ENCODE results near the gene CFAP77.

The CFAP77 gene

DNA sequence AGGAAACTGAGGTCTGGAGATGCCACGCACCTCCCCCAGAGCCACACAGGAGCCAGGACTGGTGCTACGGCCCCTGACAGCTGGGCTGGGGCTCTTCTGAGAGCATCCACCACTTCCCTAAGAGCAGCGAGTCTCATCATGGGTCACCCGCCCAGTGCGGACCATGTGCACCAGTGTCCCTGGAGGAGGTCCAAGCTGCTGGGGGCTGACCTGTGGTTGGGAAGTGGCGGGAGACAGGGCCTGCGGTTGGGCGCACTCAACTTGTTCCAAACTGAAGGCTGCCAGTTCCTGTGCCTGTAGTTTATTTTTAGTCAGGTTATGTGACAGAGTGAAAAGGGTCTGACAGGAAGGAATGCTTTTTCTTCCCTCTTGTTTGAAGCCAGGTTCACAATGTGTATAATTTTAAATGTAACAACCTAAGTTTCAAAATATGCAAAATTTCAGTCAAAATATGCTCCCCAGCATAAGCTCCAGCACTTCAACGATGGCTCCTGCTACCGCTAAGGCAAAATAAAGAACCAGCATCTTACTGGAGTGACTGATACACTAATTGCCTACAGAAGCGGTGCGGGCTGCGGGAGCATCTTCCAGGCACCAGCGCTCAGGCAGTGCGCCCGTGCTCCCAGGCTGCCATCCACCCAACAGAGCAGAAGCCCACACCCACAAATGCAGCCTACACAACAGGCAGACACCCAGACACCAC lies 187.2 kb downstream of the CFAP77 start:
- TF ChIP-seq, protein P1, sequence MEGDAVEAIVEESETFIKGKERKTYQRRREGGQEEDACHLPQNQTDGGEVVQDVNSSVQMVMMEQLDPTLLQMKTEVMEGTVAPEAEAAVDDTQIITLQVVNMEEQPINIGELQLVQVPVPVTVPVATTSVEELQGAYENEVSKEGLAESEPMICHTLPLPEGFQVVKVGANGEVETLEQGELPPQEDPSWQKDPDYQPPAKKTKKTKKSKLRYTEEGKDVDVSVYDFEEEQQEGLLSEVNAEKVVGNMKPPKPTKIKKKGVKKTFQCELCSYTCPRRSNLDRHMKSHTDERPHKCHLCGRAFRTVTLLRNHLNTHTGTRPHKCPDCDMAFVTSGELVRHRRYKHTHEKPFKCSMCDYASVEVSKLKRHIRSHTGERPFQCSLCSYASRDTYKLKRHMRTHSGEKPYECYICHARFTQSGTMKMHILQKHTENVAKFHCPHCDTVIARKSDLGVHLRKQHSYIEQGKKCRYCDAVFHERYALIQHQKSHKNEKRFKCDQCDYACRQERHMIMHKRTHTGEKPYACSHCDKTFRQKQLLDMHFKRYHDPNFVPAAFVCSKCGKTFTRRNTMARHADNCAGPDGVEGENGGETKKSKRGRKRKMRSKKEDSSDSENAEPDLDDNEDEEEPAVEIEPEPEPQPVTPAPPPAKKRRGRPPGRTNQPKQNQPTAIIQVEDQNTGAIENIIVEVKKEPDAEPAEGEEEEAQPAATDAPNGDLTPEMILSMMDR (conservative IDR thresholded peaks at IDR 0.05; ENCODE audit: low read depth): no peak
- H3K27ac ChIP-seq: no peak overlapping the region
- ChIA-PET POLR2A (ENCODE audit: low non-redundant PET) (no interaction called here), CTCF (interaction anchor here (0.7 kb wide), 2 partner anchors 45 to 103 kb away, joined by 3 to 4 read pairs; no protein-coding TSS in a partner anchor)
- no peak for DNase-seq (ENCODE audit: low spot score)

DNA sequence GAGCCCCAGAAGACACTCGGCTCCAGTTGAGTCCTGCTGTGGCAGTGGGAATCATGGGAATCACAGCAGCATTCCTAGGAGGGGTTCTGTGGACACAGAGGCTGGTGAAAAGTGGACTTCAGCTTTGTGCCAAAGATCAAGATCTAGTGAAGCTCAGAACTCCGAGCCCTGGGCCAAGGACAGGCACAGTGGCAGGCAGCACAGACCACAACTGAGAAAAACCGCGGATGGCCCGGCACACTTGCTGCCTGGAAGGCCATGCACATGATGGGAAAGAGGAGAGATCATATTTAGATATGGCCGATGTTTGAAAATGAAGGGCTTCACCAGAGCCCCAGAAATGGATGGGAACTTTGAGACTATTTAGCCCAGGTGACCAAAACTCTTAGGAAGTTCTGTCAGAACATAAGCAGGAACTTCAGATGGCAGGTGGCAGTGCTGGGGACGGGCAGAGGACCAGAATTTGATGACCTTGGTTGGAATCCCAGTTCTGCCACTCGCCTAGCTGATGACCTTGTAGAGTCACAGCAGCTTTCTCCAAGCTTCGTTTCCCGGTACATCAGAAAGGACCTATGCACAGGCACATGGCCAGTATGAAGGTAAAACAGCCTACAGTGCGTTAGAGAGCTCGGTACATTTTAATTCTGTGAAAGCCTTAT lies 190.4 kb downstream of the CFAP77 start:
- DNase-seq (ENCODE audit: low spot score): no peak
- ChIA-PET CTCF (interaction anchor here (0.5 to 1.1 kb wide), 3 partner anchors 8 to 998 kb away, joined by 3 read pairs; no protein-coding TSS in a partner anchor), POLR2A (ENCODE audit: low non-redundant PET) (no interaction called here)
- H3K27ac ChIP-seq: no peak overlapping the region
- TF ChIP-seq, protein P1 (conservative IDR thresholded peaks at IDR 0.05; ENCODE audit: low read depth): no peak

DNA sequence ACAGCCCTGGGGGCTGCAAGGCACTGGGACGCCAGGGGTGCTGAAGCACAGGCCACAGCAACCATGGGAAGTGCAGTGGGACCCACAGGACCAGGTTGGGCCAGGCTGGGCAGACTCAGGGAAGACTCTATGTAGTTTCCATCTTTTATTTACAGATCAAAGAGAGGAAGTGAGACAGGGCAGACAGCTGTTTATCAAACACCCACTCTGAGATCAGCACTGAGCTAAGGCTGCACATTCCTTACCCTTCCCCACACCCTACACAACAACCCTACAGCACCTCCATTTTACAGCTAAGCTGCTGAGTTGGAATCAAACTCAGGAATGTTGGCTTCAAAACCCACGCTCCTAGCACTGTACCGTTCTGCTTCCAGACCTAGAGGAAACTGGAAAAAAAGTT lies 192.2 kb downstream of the CFAP77 start:
- ChIA-PET POLR2A (ENCODE audit: low non-redundant PET) (no interaction called here), CTCF (no interaction called here)
- no peak for DNase-seq (ENCODE audit: low spot score)
- TF ChIP-seq, protein P1 (conservative IDR thresholded peaks at IDR 0.05; ENCODE audit: low read depth): no peak
- H3K27ac ChIP-seq: no peak overlapping the region

DNA sequence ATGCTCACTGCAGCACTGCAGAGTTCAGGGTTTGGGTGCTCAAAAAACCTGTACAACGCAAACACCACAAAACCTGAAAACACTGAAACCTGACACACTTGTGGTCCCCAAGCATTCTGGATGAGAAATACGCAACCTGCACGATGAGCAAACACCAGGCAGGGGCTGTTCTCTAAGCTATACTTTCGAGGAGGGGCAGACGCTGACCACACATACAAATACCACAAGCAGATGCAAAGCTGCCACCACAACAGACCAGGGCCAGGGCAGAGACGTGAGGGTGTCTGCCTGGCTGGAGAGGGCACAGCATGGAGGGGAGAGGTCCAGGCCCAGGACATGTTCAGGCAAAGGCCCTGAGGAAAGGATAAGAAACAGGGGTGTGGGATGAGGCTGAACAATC lies 195.4 kb downstream of the CFAP77 start:
- peak overlapping the region; percentile 23 for H3K27ac ChIP-seq
- POLR2A ChIA-PET (ENCODE audit: low non-redundant PET): no interaction called here
- no peak for DNase-seq (ENCODE audit: low spot score)
- CTCF ChIA-PET: interaction anchor here (0.5 to 0.6 kb wide), 2 partner anchors 16 to 62 kb away, joined by 3 to 5 read pairs; no protein-coding TSS in a partner anchor
- TF ChIP-seq, protein P1 (conservative IDR thresholded peaks at IDR 0.05; ENCODE audit: low read depth): no peak

DNA sequence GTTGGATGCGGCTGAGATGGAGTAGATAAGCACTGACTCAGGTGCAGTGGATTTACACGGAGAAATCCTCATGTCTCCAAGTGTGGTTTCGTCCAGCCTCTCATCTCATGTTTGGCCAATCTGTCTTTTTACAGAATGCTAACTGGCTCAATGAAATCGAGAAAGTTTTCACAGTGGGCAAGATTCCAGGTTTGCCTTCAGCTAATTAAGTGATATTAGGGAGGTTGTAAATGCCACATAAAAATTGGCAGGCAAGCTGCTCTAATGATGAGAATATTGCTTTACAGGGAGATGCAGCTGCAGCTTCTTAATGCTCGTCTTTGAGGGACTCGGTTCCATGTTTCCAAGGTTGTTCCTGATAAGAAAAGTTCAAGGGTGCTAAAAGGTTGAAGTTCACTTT lies 196.1 kb downstream of the CFAP77 start:
- H3K27ac ChIP-seq: peak overlapping the region; percentile 23
- POLR2A ChIA-PET (ENCODE audit: low non-redundant PET): no interaction called here
- no peak for DNase-seq (ENCODE audit: low spot score)
- TF ChIP-seq, protein P1 (conservative IDR thresholded peaks at IDR 0.05; ENCODE audit: low read depth): no peak
- CTCF ChIA-PET: interaction anchor here (0.5 to 0.7 kb wide), 2 partner anchors 29 to 106 kb away, joined by 3 read pairs; no protein-coding TSS in a partner anchor

DNA sequence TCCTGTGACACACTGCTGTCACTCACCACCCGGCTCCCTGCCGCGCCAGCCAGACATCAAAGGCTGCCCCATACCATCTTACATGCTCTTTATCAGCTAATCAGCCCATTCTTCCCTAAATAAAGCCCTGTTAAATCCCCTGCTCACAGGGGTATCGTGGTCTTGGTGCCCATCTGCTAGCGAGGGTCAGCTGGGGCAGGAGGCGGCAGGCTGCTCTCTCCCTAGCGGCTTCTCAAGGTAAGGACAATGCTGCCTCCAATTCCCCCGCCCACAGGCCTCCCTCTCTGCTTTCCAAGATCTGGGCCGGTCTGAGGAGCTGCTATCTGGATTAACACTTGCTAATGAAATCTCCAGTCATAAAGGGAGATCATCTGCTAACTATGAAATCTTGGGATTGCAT lies 199.2 kb downstream of the CFAP77 start:
- ChIA-PET CTCF (interaction anchor here (0.6 kb wide), 2 partner anchors 364 to 378 kb away, joined by 3 to 12 read pairs; no protein-coding TSS in a partner anchor), POLR2A (ENCODE audit: low non-redundant PET) (no interaction called here)
- no peak overlapping the region for H3K27ac ChIP-seq
- DNase-seq (ENCODE audit: low spot score): no peak
- TF ChIP-seq, protein P1 (conservative IDR thresholded peaks at IDR 0.05; ENCODE audit: low read depth): no peak

Data from RWPE1 (cell line).